ENCODE data around the gene LDB2.

The LDB2 gene

GRCh38 chr4:16767861-16768260, 130.6 kb downstream of the LDB2 start:
- no peaks in the 10 kb centered on the region for H3K4me1 ChIP-seq
- no peak overlapping the region for H3K27ac ChIP-seq
- H3K9me3 ChIP-seq: no peaks in the 10 kb centered on the region
- no peak overlapping the region for H3K4me3 ChIP-seq
- DNase-seq: no peak
- H3K27me3 ChIP-seq: no peaks in the 10 kb centered on the region
- no peak for TF ChIP-seq CTCF (IDR thresholded peaks at IDR 0.05)
- intact Hi-C loops (cut with DNase I; ENCODE audit: low total_unique reads): no loop called here
- H3K36me3 ChIP-seq: no peaks in the 10 kb centered on the region

GRCh38 chr4:16767251-16767650, 131.2 kb downstream of the LDB2 start:
- H3K4me1 ChIP-seq: no peaks in the 10 kb centered on the region
- DNase-seq: no peak
- no peak for TF ChIP-seq CTCF (IDR thresholded peaks at IDR 0.05)
- no peak overlapping the region for H3K4me3 ChIP-seq
- intact Hi-C loops (cut with DNase I; ENCODE audit: low total_unique reads): no loop called here
- H3K27ac ChIP-seq: no peak overlapping the region
- no peaks in the 10 kb centered on the region for H3K27me3 ChIP-seq
- H3K9me3 ChIP-seq: no peaks in the 10 kb centered on the region
- H3K36me3 ChIP-seq: no peaks in the 10 kb centered on the region

GRCh38 chr4:16765546-16765945, 132.9 kb downstream of the LDB2 start:
- H3K27ac ChIP-seq: no peak overlapping the region
- no peak for TF ChIP-seq CTCF (IDR thresholded peaks at IDR 0.05)
- intact Hi-C loops (cut with DNase I; ENCODE audit: low total_unique reads): no loop called here
- H3K36me3 ChIP-seq: no peaks in the 10 kb centered on the region
- H3K9me3 ChIP-seq: no peaks in the 10 kb centered on the region
- H3K27me3 ChIP-seq: no peaks in the 10 kb centered on the region
- no peaks in the 10 kb centered on the region for H3K4me1 ChIP-seq
- no peak overlapping the region for H3K4me3 ChIP-seq
- DNase-seq: no peak

- no peak overlapping the region for H3K27ac ChIP-seq
- no peaks in the 10 kb centered on the region for H3K27me3 ChIP-seq
- H3K36me3 ChIP-seq: no peaks in the 10 kb centered on the region
- no peaks in the 10 kb centered on the region for H3K9me3 ChIP-seq
- intact Hi-C loops (cut with DNase I; ENCODE audit: low total_unique reads): no loop called here
- no peak for DNase-seq
- H3K4me3 ChIP-seq: no peak overlapping the region
- H3K4me1 ChIP-seq: no peaks in the 10 kb centered on the region
- TF ChIP-seq CTCF (IDR thresholded peaks at IDR 0.05): peak in 1 of 2 experiments; percentile 9
Observed at GRCh38 chr4:16764622-16765021, 133.8 kb downstream of the LDB2 start.

- H3K36me3 ChIP-seq: no peaks in the 10 kb centered on the region
- TF ChIP-seq CTCF (IDR thresholded peaks at IDR 0.05): no peak
- no peaks in the 10 kb centered on the region for H3K4me1 ChIP-seq
- intact Hi-C loops (cut with DNase I; ENCODE audit: low total_unique reads): no loop called here
- no peaks in the 10 kb centered on the region for H3K27me3 ChIP-seq
- no peak overlapping the region for H3K4me3 ChIP-seq
- no peaks in the 10 kb centered on the region for H3K9me3 ChIP-seq
- DNase-seq: no peak
- H3K27ac ChIP-seq: no peak overlapping the region
Observed at GRCh38 chr4:16760617-16761363, 137.7 kb downstream of the LDB2 start.
